ENCODE measurements around the gene TMPRSS11A.

GRCh38 chr4:67996127-67996526 lies 32.8 kb upstream of the TMPRSS11A start:
- TF ChIP-seq CTCF (conservative IDR thresholded peaks at IDR 0.05 in 1 of 2, IDR thresholded peaks at IDR 0.05 in 1 of 2; ENCODE audit: extremely low read depth in 1 of 2, insufficient read depth in 1 of 2, low read depth in 1 of 2, low read length in 2 of 2) (no peak), EZH2 (IDR thresholded peaks at IDR 0.05; ENCODE audit: borderline replicate concordance, low read length) (no peak)

Data from mammary epithelial cell (primary cell).